Stimulated activated CD4-positive, alpha-beta T cell treated with anti-CD3 and anti-CD28 coated beads, TNF-alpha, amount 100 ng/mL, for 1 hour (primary cell): ENCODE results near the gene C11orf91.
"Not testable (repeated sequence)": the region's sequence is repeated elsewhere in the genome, so short reads cannot be mapped to it uniquely, and the experiment has no call there.

Experiments
- DNase-seq, 3 donors: peaks; one replicate each; pipeline ENCODE4 v3.0.0-alpha.2; 2020; ENCODE audit warnings: low read depth in 3 of 3, low spot score in 1 of 3

Gene C11orf91

DNA sequence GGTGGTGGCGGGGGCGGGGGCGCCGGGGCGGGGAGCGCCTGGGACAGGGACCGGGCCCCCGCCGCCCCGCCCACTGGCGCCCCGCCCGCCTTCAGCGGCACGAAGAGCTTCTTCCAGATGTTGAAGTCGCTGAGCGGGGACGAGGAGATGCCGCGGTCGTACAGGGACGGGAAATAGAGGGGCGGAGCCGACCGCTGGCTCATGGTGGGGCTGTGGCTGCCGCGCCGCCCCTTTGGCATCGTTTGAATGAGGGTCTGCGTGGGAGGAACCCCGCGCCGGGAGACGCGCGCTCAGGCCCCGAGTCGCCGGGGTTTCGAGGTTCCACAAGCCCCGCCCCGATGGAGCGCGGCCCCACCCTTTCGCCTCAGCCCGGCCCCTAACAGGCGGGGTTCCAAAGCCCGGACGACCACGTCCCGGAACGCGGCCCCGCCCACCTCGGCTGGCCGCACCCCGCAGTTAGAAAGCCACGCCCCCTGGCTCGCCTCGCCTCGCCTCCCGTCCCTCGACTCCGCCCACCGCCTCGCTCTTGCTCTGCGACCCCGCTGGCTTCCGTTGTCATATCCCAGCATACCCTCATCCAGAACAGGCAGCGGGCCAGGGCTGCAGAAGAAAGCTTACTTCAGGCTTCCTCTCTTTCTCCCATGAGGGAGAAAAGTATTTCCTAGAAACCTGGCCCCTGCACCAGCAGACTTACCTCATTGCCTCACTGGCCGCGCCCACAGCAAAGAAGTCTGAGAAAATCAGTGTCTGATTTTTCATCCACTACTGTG lies at the start of gene C11orf91:
Gene C11orf91, minus strand, starts transcription at position 325 of the 770 bp plus-strand sequence. Its CDS starts 86 bp downstream, at position 239.
- peak; percentile 84 to 91 (median 86) for DNase-seq

DNA sequence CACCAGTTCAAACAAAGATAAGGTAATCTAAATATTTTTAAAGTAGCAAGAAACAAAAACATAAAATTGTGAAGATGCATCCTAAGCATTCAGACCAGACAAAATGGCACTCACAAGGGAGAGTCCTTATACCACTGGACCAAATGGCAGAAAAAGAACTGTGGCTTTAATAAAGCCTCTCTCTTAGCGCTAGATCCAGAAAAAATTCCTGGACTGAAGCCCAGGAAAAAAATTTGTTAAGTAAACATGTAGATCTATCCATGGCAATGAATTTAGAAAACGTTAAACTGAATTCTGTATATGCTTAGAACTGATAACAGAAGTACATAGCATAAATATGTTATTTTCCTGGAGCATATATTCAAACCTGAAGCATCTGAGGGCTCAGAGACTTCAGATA lies 47.4 kb upstream of the C11orf91 start:
- no peak for DNase-seq

GRCh38 chr11:33743291-33743690 lies 42.7 kb upstream of the C11orf91 start:
- DNase-seq: no peak

GRCh38 chr11:33742249-33742851 lies 41.7 kb upstream of the C11orf91 start:
- DNase-seq: no peak

DNA sequence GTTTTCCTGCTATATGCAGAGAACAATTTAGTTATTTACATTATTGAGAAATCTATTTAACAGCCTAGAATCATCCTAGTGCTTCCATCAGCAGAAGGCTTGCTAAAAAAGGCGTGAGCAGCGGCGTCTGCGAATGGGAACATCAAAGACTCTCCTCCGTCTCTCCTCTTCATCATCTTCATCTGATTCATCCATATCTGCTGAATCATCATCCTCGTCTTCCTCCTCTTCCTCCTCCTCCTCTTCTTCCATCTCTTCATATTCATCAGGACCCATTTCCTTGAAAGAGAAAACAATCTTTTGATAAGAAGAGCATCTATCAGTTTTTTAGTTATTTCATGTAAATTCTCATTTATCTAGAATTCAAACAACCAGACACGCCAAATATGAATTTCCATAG lies 41.2 kb upstream of the C11orf91 start:
- DNase-seq: no peak

DNA sequence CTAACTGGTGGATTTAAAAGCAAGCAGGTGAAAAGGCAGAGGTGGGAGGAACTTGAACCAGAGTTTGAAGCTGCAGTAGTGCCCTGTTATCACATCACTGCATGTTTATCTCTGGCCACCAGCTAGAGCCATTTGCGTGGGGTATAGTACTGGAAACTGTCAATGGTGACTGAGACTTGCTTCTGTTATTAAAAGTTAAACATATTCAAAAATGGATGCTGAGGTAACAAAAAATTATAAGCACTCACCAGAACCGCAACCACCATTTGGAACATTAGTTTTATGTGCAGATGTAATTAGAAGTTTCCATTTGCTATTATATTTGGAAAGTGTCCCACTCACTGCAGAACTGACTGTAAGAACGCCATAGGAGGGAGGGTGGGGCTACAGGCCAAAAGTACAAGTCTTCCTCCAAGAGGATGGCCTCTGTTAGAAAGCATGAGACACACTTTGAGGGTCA lies 36.8 kb upstream of the C11orf91 start:
- no peak for DNase-seq

- peak; percentile 73 to 90 (median 80) for DNase-seq
These were observed 35.7 kb upstream of the C11orf91 start, which contains the start of gene CD59 for GRCh38 chr11:33736148-33736812. CD59 (minus strand) TSS chr11:33736423; CDS start chr11:33722445, 13,978 bp downstream.

- DNase-seq: peak in 1 of 3 donors; percentile 16
These were observed 34.9 kb upstream of the C11orf91 start for GRCh38 chr11:33735271-33736147.

DNA sequence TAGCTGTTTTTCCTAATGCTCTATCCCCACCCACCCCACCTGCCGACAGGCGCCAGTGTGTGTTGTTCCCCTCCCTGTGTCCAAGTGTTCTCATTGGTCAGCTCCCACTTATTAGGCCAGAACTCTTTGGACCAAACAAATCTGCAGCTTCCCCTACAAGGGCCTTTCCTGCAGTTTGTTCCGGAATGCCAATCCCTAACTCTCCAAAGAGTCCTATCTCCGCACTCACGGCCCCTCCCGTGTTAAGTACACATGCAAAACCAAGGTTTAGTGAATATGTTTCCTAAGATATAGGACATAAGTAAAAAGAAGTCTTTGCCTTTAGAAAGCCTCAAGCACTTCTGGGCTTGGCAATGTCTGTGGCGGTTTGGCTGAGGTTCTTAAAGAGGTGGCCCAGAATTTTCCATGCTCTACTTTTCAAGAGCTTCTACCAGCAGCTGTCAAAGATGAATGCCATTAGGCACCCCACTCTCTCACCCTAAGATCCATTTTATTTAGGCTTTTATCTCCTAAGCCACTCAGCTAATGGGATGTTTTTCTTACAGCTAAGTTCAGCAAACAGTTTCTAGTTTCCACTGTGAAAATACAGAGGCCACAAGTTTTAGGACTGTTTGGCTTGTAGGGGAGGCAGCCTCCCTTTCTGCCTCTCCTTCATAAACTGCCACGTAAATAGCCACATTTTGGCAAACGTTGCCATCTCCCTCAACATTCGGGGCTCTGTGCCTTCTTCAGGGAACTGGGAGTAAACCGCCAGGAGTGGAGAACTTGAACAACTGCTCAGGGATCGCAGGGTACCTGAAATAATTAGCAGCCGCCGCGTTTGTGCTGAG lies 34.0 kb upstream of the C11orf91 start:
- DNase-seq: no peak

DNA sequence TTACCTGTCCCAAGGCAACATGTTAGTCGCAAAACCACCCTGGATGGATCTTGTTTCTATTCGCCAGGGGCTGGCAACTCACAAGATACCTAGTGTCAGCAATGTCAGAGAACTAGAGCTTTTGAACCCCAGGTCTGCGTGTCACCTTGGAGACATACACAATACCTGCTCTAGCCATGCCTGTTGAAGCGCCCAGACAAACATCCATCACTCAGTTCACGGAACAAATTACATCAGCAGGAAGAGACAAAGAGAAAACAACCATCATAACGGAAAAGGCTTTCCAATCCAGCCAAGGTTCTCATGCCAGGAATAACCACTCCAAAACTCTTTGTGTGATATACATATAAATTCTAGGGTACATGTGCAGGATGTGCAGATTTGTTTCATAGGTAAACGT lies 33.4 kb upstream of the C11orf91 start:
- DNase-seq: no peak

DNA sequence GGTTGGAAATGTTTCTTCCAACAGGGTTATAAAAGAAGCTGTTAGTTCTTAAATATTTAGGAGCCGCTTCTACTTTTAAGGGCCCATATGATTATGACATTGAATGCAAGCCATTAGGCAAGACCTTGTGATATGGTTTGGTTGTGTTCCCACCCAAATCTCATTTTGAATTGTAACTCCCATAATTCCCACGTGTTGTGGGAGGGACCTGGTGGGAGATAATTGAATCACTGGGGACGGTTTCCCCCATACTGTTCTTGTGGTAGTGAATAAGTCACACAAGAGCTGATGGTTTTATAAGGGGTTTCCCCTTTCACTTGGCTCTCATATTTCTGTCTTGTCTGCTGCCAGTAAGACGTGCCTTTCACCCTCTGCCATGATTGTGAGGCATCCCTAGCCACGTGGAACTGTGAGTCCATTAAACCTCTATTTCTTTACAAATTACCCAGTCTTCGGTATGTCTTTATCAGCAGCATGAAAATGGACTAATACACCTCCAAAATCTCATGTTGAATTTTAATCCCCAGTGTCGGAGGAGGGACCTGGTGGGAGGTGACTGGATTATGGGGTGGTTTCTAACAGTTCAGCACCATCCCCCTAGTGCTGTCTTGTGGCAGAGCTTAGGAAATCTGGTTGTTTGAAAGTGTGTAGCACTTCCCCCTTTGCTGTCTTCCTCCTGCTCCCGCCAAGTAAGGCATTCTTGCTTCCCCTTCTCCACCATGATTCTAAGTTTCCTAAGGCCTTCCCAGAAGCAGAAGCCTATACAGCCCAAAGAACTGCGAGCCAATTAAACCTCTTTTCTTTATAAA lies 31.3 kb upstream of the C11orf91 start:
- no peak for DNase-seq

DNA sequence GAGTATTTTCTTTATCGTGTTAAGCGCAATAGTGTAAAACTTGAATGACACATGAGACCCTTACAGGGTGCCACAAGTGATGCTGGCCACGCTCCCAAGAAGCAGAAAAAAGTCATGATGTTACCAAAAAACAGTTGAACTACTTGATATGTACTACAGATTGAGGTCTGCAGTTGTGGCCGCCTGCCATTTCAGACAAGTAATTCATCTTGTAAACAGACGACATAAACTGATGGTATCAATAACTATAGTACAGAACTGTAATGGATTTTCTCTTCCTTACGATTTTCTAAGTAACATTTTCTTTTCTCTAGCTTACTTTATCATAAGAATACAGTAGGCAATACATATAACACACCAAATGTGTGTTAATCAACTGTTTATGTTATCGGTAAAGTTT lies 30.1 kb upstream of the C11orf91 start:
- no peak for DNase-seq

GRCh38 chr11:33729072-33729664 lies 28.5 kb upstream of the C11orf91 start:
- not testable (repeated sequence) for DNase-seq

DNA sequence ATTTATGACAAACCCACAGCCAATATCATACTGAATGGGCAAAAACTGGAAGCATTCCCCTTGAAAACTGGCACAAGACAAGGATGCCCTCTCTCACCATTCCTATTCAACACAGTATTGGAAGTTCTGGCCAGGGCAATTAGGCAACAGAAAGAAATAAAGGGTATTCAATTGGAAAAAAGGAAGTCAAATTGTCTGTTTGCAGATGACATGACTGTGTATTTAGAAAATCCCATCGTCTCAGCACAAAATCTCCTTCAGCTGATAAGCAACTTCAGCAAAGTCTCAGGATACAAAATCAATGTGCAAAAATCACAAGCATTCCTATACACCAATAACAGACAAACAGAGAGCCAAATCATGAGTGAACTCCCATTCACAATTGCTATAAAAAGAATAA lies 26.9 kb upstream of the C11orf91 start:
- DNase-seq: not testable (repeated sequence)

- no peak for DNase-seq
These were observed 24.9 kb upstream of the C11orf91 start for GRCh38 chr11:33725496-33725895.

DNA sequence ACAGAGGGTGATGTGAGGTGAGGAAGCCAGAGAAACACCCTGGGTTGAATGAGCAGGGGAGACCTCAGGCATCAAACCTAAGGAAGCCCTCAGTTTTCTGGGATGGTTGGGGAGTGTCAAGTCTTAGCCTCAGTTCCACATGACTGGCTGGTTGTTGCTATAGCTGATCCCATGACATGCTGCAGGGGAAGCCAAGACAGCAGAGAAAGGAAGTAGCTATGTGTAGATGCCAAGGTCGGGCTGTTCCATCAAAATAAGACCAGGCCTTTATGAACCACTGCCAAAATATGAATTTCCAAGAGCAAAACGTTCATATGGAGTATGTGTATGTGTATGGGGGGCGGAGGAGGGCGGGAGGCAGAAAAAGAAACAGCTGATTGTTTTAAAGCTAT lies 24.0 kb upstream of the C11orf91 start:
- DNase-seq: no peak

DNA sequence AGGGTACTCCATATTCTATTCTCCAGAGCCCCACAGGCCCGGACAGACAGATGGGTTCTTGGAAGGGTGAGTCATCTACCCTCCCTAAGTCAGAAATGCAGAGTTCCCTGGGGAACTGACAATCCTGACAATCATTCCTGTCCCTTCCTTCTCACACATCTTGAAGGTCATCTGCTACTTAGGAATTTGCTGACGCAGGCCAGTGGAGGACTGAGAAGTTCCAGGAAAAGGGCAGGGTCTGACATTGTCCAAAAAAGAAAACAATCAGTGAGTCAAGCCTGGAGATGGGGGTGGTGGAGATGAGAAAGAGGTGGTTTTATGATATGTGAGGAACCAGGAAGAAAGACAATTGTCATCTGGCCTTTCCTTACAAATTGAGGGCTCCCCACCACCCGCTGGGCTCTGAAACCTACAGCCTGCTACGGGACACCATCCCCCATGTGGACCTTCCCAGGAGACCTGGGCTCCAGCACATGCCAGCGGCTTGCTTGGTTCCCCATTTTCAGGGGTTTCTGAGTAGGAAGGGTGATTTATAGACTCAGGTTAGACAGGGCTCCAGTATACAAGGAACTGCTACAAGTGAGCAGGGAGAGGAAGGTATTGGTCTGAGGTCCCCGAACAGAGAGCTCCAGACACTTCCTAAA lies 22.7 kb upstream of the C11orf91 start:
- no peak for DNase-seq

DNA sequence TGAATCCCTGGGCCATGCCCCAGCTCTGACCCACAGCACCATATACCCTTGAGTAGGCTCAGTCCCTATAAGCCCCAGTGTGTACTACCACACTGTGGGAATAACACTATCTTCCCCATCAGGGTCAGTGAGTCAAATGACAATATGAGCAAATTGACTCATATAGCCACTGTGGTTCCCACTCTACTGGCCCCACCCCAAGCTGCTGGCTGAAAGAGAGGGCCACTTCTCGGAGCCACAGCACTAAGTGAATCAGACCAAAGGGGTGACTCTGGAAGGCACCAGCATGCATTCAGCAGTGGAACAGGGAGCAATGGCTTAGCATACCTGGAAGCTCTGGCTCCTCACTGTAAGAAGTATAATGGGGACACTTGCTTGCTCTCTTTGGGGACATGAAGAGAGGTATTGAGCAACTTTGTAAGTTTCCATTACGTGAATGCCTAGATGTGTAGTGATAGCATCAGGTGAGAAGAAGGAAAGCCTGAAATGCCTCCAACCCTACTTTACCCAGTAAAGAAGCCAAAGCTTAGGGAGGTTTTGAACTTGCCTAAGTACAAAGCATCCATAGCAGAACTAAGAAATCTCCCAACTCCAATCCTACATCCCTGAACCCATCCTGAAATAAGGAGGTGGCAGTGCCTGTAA lies 22.1 kb upstream of the C11orf91 start:
- DNase-seq: no peak
